Subcutaneous abdominal adipose tissue (tissue), 5 donors: ENCODE measurements around the gene TNS3.
A peak's percentile ranks its signal among the peaks of the same experiment; 100 is the strongest.

Source experiments
- H3K27ac ChIP-seq: one replicate; pipeline ENCODE4 v1.7.0; 2013; ENCODE audit warnings: low read depth, mild to moderate bottlenecking, inconsistent platforms, low read length, moderate library complexity
- H3K27me3 ChIP-seq, 5 donors: one replicate each; pipeline ENCODE4 v1.7.0; 2013; ENCODE audit warnings: low read length in 5 of 5, inconsistent platforms in 1 of 5; ENCODE audit not compliant: control insufficient read depth in 5 of 5, insufficient read depth in 4 of 5
- H3K36me3 ChIP-seq, 5 donors: one replicate each; pipeline ENCODE4 v1.7.0; 2013; ENCODE audit warnings: low read length in 5 of 5; ENCODE audit not compliant: control insufficient read depth in 5 of 5, insufficient read depth in 5 of 5
- H3K4me1 ChIP-seq, 5 donors: one replicate each; pipeline ENCODE4 v1.7.0; 2013; ENCODE audit warnings: low read length in 5 of 5, mild to moderate bottlenecking in 3 of 5, moderate library complexity in 1 of 5; ENCODE audit not compliant: control insufficient read depth in 5 of 5, insufficient read depth in 5 of 5
- H3K4me3 ChIP-seq, 5 donors: one replicate each; pipeline ENCODE4 v1.7.0; 2013; ENCODE audit warnings: low read length in 5 of 5, low read depth in 1 of 5
- H3K9ac ChIP-seq, 5 donors: one replicate each; pipeline ENCODE4 v1.7.0; 2013; ENCODE audit warnings: low read length in 5 of 5, mild to moderate bottlenecking in 4 of 5, moderate library complexity in 3 of 5
- H3K9me3 ChIP-seq, 5 donors: one replicate each; pipeline ENCODE4 v1.7.0; 2013; ENCODE audit warnings: low read length in 5 of 5; ENCODE audit not compliant: control insufficient read depth in 5 of 5
- donor health status: healthy.
- donor health status: healthy.
- donor health status: healthy.
- donor health status: healthy.
- donor health status: healthy.

Gene TNS3

GRCh38 chr7:47583739-47584535, 2.0 kb upstream of the TNS3 start:
- Histone ChIP-seq H3K27me3 (no peaks in the 10 kb centered on the region), H3K4me1 (peaks cover 4 to 63% (median 59%) of the 10 kb centered on the region in 5 donors), H3K4me3 (no peak overlapping the region), H3K9me3 (no peaks in the 10 kb centered on the region), H3K27ac (peak overlapping the region; percentile 76), H3K9ac (peak overlapping the region in 1 of 5 donors; percentile 4), H3K36me3 (no peaks in the 10 kb centered on the region)

- no peaks in the 10 kb centered on the region for H3K27me3 ChIP-seq
- peaks cover 7 to 72% (median 67%) of the 10 kb centered on the region in 5 donors for H3K4me1 ChIP-seq
- no peaks in the 10 kb centered on the region for H3K36me3 ChIP-seq
- H3K9me3 ChIP-seq, result no peaks in the 10 kb centered on the region
- H3K4me3 ChIP-seq, result peak overlapping the region in 3 of 5 donors; percentile 66 to 82 (median 80)
- H3K27ac ChIP-seq, result peak overlapping the region; percentile 76
- H3K9ac ChIP-seq, result peak overlapping the region in 3 of 5 donors; percentile 16 to 86 (median 47)
Observed at GRCh38 chr7:47582764-47583738, 1.1 kb upstream of the TNS3 start.

GRCh38 chr7:47581438-47581803, 490 bp downstream of the TNS3 start:
- peaks cover 18 to 77% (median 70%) of the 10 kb centered on the region in 5 donors for H3K4me1 ChIP-seq
- H3K9ac ChIP-seq, result peak overlapping the region in 4 of 5 donors; percentile 53 to 93 (median 80)
- H3K9me3 ChIP-seq, result no peaks in the 10 kb centered on the region
- H3K36me3 ChIP-seq, result no peaks in the 10 kb centered on the region
- H3K27me3 ChIP-seq, result no peaks in the 10 kb centered on the region
- peak overlapping the region; percentile 74 to 88 (median 80) for H3K4me3 ChIP-seq
- peak overlapping the region; percentile 65 for H3K27ac ChIP-seq

- Histone ChIP-seq H3K36me3 (no peaks in the 10 kb centered on the region), H3K4me1 (peaks cover 23 to 83% (median 75%) of the 10 kb centered on the region in 5 donors), H3K9ac (peak overlapping the region; percentile 4 to 86 (median 53)), H3K27ac (peak overlapping the region; percentile 65), H3K9me3 (no peaks in the 10 kb centered on the region), H3K27me3 (no peaks in the 10 kb centered on the region), H3K4me3 (peak overlapping the region; percentile 74 to 88 (median 80))
Observed at GRCh38 chr7:47580811-47581331, 1.0 kb downstream of the TNS3 start.

GRCh38 chr7:47580175-47580706, 1.7 kb downstream of the TNS3 start:
- Histone ChIP-seq H3K9me3 (no peaks in the 10 kb centered on the region), H3K9ac (peak overlapping the region in 4 of 5 donors; percentile 19 to 86 (median 64)), H3K36me3 (no peaks in the 10 kb centered on the region), H3K27me3 (no peaks in the 10 kb centered on the region), H3K4me3 (peak overlapping the region; percentile 74 to 88 (median 80)), H3K4me1 (peaks cover 24 to 89% (median 79%) of the 10 kb centered on the region in 5 donors), H3K27ac (peak overlapping the region; percentile 65)

GRCh38 chr7:47579458-47579857, 2.5 kb downstream of the TNS3 start:
- no peaks in the 10 kb centered on the region for H3K27me3 ChIP-seq
- H3K9ac ChIP-seq, result peak overlapping the region in 4 of 5 donors; percentile 0 to 61 (median 32)
- H3K4me1 ChIP-seq, result peaks cover 25 to 93% (median 83%) of the 10 kb centered on the region in 5 donors
- H3K36me3 ChIP-seq, result no peaks in the 10 kb centered on the region
- peak overlapping the region in 2 of 5 donors; percentile 34 to 88 for H3K4me3 ChIP-seq
- no peaks in the 10 kb centered on the region for H3K9me3 ChIP-seq
- H3K27ac ChIP-seq, result peak overlapping the region; percentile 19

- Histone ChIP-seq H3K4me3 (peak overlapping the region in 3 of 5 donors; percentile 11 to 30 (median 13)), H3K9ac (peak overlapping the region in 4 of 5 donors; percentile 0 to 61 (median 32)), H3K36me3 (no peaks in the 10 kb centered on the region), H3K4me1 (peaks cover 28 to 93% (median 83%) of the 10 kb centered on the region in 5 donors), H3K27ac (peak overlapping the region; percentile 19), H3K27me3 (no peaks in the 10 kb centered on the region), H3K9me3 (no peaks in the 10 kb centered on the region)
Observed at GRCh38 chr7:47578579-47579270, 3.2 kb downstream of the TNS3 start.

GRCh38 chr7:47577321-47577919, 4.5 kb downstream of the TNS3 start:
- no peaks in the 10 kb centered on the region for H3K36me3 ChIP-seq
- H3K9me3 ChIP-seq, result no peaks in the 10 kb centered on the region
- no peaks in the 10 kb centered on the region for H3K27me3 ChIP-seq
- H3K27ac ChIP-seq, result peak overlapping the region; percentile 91
- H3K4me3 ChIP-seq, result peak overlapping the region; percentile 5 to 60 (median 19)
- H3K9ac ChIP-seq, result peak overlapping the region in 3 of 5 donors; percentile 21 to 72 (median 55)
- H3K4me1 ChIP-seq, result peaks cover 27 to 93% (median 88%) of the 10 kb centered on the region in 5 donors
